ENCODE data around the gene TXNRD2.

TXNRD2 gene

DNA sequence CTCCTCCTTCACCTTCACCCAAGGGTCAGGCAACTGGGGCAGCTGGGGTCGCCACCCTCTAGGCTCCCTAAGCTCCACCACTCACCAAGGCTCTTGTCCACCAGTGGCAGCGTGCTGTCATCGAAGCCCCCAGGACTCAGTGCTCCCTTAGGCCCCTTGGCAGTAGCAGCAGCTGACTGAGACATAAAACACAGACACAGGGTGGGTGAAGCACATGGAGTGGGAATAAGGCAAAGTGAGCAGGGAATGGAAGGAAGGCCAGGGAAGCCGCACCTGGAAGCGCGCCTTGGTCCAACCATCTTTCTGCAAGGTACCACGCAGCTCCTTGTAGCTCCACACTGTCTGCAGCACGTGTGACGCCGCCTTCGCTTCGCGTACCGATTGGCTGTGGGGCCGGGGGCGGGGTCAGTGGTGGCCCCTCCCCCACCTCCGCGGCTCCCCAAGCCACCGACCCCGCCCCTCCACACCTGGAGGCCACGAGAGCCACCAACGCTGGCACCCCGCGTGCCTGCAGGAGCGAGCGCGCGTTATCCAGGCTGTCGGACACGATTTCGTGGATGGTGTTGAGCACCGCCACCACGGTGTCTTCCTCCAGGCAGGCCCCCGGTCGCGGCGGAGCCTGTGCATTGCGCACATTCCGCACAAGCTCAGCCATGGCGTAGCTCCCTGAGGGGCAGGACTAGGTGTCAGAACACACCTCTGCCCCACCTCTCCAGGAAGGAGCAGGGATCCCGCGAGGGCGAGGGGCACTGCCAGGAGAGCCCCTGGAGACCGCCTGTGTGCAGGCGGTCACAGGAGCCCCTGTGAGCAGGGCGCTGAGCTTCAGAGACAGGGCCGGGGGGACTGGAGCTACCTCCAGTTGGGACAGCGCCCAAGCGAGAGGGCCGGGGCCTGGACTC lies 31.3 kb upstream of the TXNRD2 start:
- no peak overlapping the region for H3K27ac ChIP-seq
- TF ChIP-seq, protein P1, sequence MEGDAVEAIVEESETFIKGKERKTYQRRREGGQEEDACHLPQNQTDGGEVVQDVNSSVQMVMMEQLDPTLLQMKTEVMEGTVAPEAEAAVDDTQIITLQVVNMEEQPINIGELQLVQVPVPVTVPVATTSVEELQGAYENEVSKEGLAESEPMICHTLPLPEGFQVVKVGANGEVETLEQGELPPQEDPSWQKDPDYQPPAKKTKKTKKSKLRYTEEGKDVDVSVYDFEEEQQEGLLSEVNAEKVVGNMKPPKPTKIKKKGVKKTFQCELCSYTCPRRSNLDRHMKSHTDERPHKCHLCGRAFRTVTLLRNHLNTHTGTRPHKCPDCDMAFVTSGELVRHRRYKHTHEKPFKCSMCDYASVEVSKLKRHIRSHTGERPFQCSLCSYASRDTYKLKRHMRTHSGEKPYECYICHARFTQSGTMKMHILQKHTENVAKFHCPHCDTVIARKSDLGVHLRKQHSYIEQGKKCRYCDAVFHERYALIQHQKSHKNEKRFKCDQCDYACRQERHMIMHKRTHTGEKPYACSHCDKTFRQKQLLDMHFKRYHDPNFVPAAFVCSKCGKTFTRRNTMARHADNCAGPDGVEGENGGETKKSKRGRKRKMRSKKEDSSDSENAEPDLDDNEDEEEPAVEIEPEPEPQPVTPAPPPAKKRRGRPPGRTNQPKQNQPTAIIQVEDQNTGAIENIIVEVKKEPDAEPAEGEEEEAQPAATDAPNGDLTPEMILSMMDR (conservative IDR thresholded peaks at IDR 0.05) = no peak
- TF ChIP-seq ZFX (IDR thresholded peaks at IDR 0.05) = no peak

DNA sequence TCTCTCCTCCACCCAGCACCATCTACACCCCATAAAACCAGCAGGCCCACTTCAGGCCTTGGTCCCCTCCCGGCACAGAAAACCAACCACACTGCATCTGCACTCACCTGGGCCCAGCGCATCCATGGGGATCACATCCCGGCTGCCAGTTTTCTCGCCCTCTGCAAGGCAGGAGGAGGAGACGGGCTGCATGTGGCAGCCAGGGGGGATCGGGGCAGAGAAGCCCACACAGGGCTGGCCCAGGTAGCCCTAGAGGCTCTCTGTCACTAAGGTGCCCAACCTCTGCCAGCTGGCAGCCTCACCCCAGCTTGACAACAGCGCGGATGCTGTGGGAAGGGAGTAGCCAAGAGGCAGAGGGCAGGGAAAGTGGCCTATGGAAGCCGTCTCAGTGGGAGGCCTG lies 30.6 kb upstream of the TXNRD2 start:
- TF ChIP-seq, protein P1 (conservative IDR thresholded peaks at IDR 0.05) = no peak
- no peak for TF ChIP-seq ZFX (IDR thresholded peaks at IDR 0.05)
- H3K27ac ChIP-seq = no peak overlapping the region

DNA sequence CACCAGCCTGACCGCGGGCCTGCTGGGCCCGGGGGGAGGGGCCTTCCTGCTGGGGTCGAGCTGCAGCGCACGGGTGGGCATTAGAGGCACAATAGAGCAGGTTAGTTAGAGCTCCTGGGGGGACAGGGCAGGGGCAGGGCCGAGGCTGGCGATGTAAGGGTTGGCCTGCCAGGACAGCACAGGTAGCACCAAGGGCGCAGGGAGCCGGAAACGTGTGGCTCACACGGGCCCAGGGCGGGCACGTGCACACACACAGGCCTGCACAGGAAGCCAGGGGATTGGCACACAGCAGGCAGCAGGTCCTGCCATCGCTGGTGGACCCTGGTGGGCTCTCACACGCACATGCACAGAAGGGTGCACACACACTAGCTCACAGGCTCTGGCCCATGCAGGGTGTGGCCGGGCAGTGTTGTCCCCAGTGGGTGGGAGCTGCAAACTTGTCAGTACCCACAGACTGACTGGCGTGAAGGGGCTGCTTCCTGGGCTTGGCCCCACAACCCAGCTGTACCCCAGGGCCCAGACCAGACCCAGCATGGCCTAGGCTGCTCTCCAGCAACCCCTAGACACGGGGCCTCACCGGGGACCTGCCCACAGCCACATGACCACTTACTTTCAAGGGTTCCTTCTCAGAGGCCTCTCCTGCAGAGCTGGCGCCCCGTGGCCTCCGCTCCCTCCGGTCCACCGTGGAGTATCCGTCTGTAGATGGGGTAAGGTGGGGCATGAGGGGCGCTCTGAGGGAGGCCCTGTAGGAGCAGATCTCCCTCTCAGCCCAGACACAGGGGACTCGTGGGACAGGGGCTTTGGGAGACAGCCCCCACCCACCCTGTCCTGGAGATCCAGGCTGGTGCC lies 29.9 kb upstream of the TXNRD2 start:
- TF ChIP-seq, protein P1 (conservative IDR thresholded peaks at IDR 0.05) = no peak
- TF ChIP-seq ZFX (IDR thresholded peaks at IDR 0.05) = no peak

DNA sequence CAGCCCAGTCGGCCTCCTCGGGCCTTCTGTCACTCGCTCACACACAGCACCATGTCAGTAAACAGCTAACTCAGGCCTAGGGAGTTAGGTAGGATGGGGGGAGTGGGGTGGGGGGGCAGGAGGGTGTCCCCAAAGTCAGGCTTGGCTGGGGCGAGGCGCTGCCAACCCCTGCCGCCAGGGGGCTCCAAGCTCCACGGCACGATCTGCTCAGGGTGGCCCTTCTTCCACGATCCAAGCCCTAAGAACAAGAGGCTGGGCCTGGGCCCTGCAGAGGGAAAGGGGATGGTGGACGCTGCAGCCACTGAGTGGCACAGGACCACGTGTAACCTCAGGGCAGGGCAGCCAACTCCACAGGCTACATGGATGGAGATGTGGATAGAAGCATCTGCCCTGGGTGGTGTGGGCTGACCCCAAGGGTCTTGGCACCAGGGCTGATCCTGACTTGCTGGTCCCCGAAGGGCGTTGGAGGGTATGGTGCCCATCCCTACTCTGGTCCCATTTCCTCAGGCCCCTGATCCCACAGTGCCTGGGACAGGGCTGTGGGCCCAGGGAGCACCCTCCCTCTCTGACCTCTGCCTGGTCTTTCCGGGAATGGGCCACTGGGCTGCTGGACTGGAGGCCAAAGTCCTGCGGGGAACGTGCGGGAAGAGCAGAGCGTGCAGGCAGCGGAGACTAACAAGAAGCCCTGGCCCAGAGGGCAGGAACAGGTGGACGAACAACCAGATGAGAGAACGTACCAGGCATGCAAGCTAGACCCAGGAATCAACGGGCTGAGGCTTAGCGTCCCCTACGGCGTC lies 29.1 kb upstream of the TXNRD2 start:
- no peak for TF ChIP-seq ZFX (IDR thresholded peaks at IDR 0.05)
- TF ChIP-seq, protein P1 (conservative IDR thresholded peaks at IDR 0.05) = peak; percentile 97
- H3K27ac ChIP-seq = no peak overlapping the region

More for the DNA sequence above, 29.9 kb upstream of the TXNRD2 start:
- H3K27ac ChIP-seq = no peak overlapping the region

DNA sequence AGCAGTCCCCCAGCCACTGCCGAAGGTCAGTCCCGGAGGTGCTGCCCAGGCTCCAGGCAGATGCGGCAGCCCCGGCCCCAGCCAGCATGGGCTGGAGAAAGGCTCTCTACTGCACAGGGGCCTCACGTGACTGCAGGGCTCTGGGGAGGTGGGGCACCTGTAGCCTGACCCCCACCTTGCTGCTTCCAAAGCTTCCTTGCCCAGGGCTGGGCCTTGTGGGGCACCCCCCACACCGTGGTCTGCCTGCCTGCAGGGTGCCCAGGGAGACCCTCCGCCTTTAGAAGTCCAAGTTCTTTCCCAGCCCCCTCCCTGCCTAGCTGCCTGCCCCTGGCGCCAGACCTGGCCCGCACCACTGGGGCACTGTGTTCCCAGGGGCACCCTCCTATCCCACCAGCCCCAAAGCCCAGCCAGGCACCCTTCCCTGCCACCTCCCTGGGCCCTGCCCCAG lies 28.4 kb upstream of the TXNRD2 start:
- TF ChIP-seq ZFX (IDR thresholded peaks at IDR 0.05) = no peak
- TF ChIP-seq, protein P1 (conservative IDR thresholded peaks at IDR 0.05) = no peak
- no peak overlapping the region for H3K27ac ChIP-seq

DNA sequence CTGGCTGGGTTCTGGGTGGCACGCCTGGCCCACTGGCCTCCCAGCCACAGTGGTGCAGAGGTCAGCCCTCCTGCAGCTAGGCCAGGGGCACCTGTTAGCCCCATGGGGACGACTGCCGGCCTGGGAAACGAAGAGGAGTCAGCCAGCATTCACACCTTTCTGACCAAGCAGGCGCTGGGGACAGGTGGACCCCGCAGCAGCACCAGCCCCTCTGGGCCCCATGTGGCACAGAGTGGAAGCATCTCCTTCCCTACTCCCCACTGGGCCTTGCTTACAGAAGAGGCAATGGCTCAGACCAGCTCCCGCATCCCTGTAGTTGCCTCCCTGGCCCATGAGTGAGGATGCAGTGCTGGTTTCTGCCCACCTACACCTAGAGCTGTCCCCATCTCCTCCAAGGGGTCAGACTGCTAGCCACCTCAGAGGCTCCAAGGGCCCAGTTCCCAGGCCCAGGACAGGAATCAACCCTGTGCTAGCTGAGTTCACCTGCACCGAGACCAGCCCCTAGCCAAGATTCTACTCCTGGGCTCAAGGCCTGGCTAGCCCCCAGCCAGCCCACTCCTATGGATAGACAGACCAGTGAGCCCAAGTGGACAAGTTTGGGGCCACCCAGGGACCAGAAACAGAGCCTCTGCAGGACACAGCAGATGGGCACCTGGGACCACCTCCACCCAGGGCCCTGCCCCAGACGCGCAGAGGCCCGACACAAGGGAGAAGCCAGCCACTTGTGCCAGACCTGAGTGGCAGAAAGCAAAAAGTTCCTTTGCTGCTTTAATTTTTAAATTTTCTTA lies 27.7 kb upstream of the TXNRD2 start:
- TF ChIP-seq ZFX (IDR thresholded peaks at IDR 0.05) = no peak
- TF ChIP-seq, protein P1 (conservative IDR thresholded peaks at IDR 0.05) = no peak
- no peak overlapping the region for H3K27ac ChIP-seq

Data from C4-2B (cell line).